WTC11 (cell line): ENCODE results near the gene CHRNB1. TPM values are rescaled to one million over a fixed set of nuclear protein-coding genes. Genes with fewer than 3 reads are reported as not detected.

Experiments
- ATAC-seq: fragments of 200-7000 bp; cut with Tn5 transposase; 2 replicates; pipeline ENCODE4 v1.10.0; 2021; ENCODE audit warnings: mild to moderate bottlenecking, moderate library complexity
- Bru-seq: library from RNA; stranded (reverse); fragments of 400-500 nt; gene quantifications from one replicate; lab custom pipeline; 2021; lab: Mats Ljungman, UMichigan
- CTCF ChIA-PET: fragments of 300-600 bp; sonication (Branson Sonifier 250); formaldehyde crosslinking; loops from one replicate; lab custom pipeline; 2021; ENCODE audit warnings: antibody characterized with exemption; lab: Charles Lee
- POLR2A ChIA-PET: fragments of 350-600 bp; sonication (Branson Sonifier 250); formaldehyde crosslinking; loops from one replicate; lab custom pipeline; 2021; ENCODE audit warnings: antibody characterized with exemption; lab: Charles Lee
- DNase-seq: peaks from one replicate; pipeline ENCODE4 v3.0.0; 2021; ENCODE audit warnings: low spot score
- H3K27ac Mint-ChIP-seq: 2 replicates; pipeline ENCODE4 v1.8.0; 2021; ENCODE audit warnings: mixed read lengths
- H3K27me3 Mint-ChIP-seq: 2 replicates; pipeline ENCODE4 v1.8.0; 2021; ENCODE audit warnings: low read depth, mild to moderate bottlenecking, moderate library complexity, mixed read lengths
- H3K36me3 Mint-ChIP-seq: 2 replicates; pipeline ENCODE4 v1.8.0; 2021; ENCODE audit warnings: mixed read lengths
- H3K4me1 Mint-ChIP-seq: 2 replicates; pipeline ENCODE4 v1.8.0; 2022; ENCODE audit warnings: mixed read lengths
- H3K4me3 Mint-ChIP-seq: 2 replicates; pipeline ENCODE4 v1.8.0; 2021; ENCODE audit warnings: mild to moderate bottlenecking, moderate library complexity, mixed read lengths
- H3K9me3 Mint-ChIP-seq: 2 replicates; pipeline ENCODE4 v1.8.0; 2021; ENCODE audit warnings: mixed read lengths
- ETV6 ChIP-seq: sonication (generic); formaldehyde crosslinking; IDR thresholded peaks from 2 replicates; pipeline ENCODE4 v1.8.1; 2022; ENCODE audit warnings: mild to moderate bottlenecking, missing genetic modification reagents
- GABPB1 ChIP-seq: sonication (generic); formaldehyde crosslinking; IDR thresholded peaks from 2 replicates; pipeline ENCODE4 v1.8.1; 2023; ENCODE audit warnings: mild to moderate bottlenecking, missing genetic modification reagents
- IRF2 ChIP-seq: sonication (generic); formaldehyde crosslinking; IDR thresholded peaks from 2 replicates; pipeline ENCODE4 v1.8.0; 2022; ENCODE audit warnings: low read depth, missing genetic modification reagents, borderline replicate concordance
- JAZF1 ChIP-seq: fragments of 250-450 bp; sonication (Bioruptor Pico); IDR thresholded peaks from 2 replicates; pipeline ENCODE4 v1.9.0; 2021; ENCODE audit warnings: moderate library complexity, mild to moderate bottlenecking, inconsistent platforms
- KAT7 ChIP-seq: sonication (generic); formaldehyde crosslinking; IDR thresholded peaks from 2 replicates; pipeline ENCODE4 v1.8.1; 2023; ENCODE audit warnings: missing genetic modification reagents, mild to moderate bottlenecking, borderline replicate concordance
- NR1H2 ChIP-seq: sonication (generic); formaldehyde crosslinking; IDR thresholded peaks from 2 replicates; pipeline ENCODE4 v1.9.0; 2021; ENCODE audit warnings: mild to moderate bottlenecking, moderate library complexity, missing genetic modification reagents
- SP1 ChIP-seq: sonication (generic); formaldehyde crosslinking; conservative IDR thresholded peaks from 2 replicates; pipeline ENCODE4 v1.8.1; 2022; ENCODE audit warnings: missing genetic modification reagents
- TEAD1 ChIP-seq: sonication (generic); formaldehyde crosslinking; IDR thresholded peaks from 2 replicates; pipeline ENCODE4 v1.8.0; 2022; ENCODE audit warnings: mild to moderate bottlenecking, missing genetic modification reagents
- long read RNA-seq, 3 experiments: library from RNA in 1 of 3; library from capped mRNA in 1 of 3; library from polyadenylated mRNA in 1 of 3; unstranded in 2 of 3; stranded (forward) in 1 of 3; transcript quantifications; one replicate each; pipeline ENCODE4 v2.0.0, GENCODE V29; 2021
- total RNA-seq: library from RNA; stranded (reverse); gene quantifications from 3 replicates; pipeline ENCODE4 v1.2.3, GENCODE V29; 2021
- TF ChIP-seq, protein P1 (sequence below): sonication (generic); formaldehyde crosslinking; IDR thresholded peaks from 2 replicates; pipeline ENCODE4 v1.8.0; 2022; ENCODE audit warnings: mild to moderate bottlenecking, missing genetic modification reagents
- TF ChIP-seq, protein P2 (sequence below): sonication (generic); formaldehyde crosslinking; IDR thresholded peaks from 2 replicates; pipeline ENCODE4 v1.8.0; 2023; ENCODE audit warnings: missing genetic modification reagents, mild to moderate bottlenecking, borderline replicate concordance
- TF ChIP-seq, protein P3 (sequence below): sonication (generic); formaldehyde crosslinking; IDR thresholded peaks from 2 replicates; pipeline ENCODE4 v1.8.1; 2023; ENCODE audit warnings: mild to moderate bottlenecking, missing genetic modification reagents, moderate library complexity
- TF ChIP-seq, protein P4 (sequence below): sonication (generic); formaldehyde crosslinking; IDR thresholded peaks from 2 replicates; pipeline ENCODE4 v1.8.1; 2023; ENCODE audit warnings: mild to moderate bottlenecking, moderate library complexity, missing genetic modification reagents

The CHRNB1 gene, protein sequence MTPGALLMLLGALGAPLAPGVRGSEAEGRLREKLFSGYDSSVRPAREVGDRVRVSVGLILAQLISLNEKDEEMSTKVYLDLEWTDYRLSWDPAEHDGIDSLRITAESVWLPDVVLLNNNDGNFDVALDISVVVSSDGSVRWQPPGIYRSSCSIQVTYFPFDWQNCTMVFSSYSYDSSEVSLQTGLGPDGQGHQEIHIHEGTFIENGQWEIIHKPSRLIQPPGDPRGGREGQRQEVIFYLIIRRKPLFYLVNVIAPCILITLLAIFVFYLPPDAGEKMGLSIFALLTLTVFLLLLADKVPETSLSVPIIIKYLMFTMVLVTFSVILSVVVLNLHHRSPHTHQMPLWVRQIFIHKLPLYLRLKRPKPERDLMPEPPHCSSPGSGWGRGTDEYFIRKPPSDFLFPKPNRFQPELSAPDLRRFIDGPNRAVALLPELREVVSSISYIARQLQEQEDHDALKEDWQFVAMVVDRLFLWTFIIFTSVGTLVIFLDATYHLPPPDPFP
- total RNA-seq (16.0 to 21.5 TPM (median 20.8 TPM) in 3 replicates), Bru-seq, nascent RNA (percentile 55 among the genes with signal in this experiment)
- long read RNA-seq, experiment 1, transcript CHRNB1-202 (10 exons, 1,623 nt): major isoform, 32 of 101 reads
- long read RNA-seq, experiment 1, transcript CHRNB1-201 (11 exons, 2,557 nt): minor isoform, 9 of 101 reads
- long read RNA-seq, experiment 1, partial matches to known transcripts: 17 of 101 reads
- long read RNA-seq, experiment 1, other reads (novel, unspliced or antisense): 39 of 101 reads
- long read RNA-seq, experiment 2, transcript CHRNB1-207 (2 exons, 1,095 nt): major isoform, 5 of 21 reads
- long read RNA-seq, experiment 2, partial matches to known transcripts: 10 of 21 reads
- long read RNA-seq, experiment 2, other reads (novel, unspliced or antisense): 3 of 21 reads
- long read RNA-seq, experiment 3, transcript CHRNB1-202 (10 exons, 1,623 nt): minor isoform, 5 of 32 reads
- long read RNA-seq, experiment 3, transcript CHRNB1-207 (2 exons, 1,095 nt): major isoform, 14 of 32 reads
- long read RNA-seq, experiment 3, partial matches to known transcripts: 3 of 32 reads
- long read RNA-seq, experiment 3, other reads (novel, unspliced or antisense): 9 of 32 reads

DNA sequence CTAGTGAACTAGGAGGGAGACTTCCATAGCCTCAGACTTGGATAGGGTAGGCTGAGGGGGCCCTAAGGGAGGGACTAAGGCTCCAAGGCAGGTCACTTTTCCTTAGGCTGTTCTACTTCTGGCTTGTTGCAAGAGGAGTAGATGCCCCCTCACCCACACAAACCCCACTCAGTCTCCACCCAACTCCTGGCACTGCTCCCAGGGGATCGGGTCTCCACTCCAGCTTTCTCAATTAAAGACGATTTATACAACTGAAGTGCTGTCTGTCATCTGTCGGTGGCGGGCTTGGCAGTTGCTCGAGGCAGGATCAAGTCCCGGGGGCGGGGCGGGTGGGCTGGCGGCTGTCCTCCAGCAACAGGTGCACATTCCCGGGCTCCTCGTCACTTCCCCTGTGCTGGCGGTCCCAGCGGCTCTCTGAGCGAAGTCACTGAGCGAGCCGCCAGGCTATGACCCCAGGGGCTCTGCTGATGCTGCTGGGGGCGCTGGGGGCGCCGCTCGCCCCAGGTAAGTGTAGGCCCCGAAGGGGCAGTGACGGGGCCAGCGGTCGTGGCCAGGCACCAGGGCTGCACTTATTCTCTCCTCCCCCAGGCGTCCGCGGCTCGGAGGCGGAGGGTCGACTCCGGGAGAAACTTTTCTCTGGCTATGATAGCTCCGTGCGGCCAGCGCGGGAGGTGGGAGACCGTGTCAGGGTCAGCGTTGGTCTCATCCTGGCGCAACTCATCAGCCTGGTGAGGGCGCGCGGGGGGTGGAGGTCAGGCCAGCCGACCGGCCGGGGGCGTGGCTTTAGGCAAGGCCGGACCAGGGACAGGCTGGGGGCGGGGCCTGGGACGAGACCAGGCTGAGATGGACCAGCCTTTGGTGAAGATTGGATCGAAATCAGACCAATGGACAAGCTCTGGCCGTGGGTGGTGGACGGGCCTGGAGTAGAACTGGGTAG is at the start of gene CHRNB1:
TSS of gene CHRNB1 (plus strand) at position 380 of the 937 bp plus-strand sequence. CDS start at position 447, 67 bp downstream.
- peaks cover 39% of the 10 kb centered on the region for H3K27me3 Mint-ChIP-seq
- DNase-seq (peak; percentile 93), ATAC-seq (peak; percentile 75)
- peaks cover 33% of the 10 kb centered on the region for H3K4me1 Mint-ChIP-seq
- no peaks in the 10 kb centered on the region for H3K9me3 Mint-ChIP-seq
- peaks cover 11% of the 10 kb centered on the region; the same call in 1 of the 2 replicates for H3K36me3 Mint-ChIP-seq
- CTCF ChIA-PET: interaction anchor here (0.5 to 2.9 kb wide), 21 partner anchors 8 to 187 kb away, joined by 3 to 19 read pairs (median 4); partner anchors contain the start of genes PLSCR3, TMEM102, TMEM256 and TMEM95
- TF ChIP-seq, protein P1, sequence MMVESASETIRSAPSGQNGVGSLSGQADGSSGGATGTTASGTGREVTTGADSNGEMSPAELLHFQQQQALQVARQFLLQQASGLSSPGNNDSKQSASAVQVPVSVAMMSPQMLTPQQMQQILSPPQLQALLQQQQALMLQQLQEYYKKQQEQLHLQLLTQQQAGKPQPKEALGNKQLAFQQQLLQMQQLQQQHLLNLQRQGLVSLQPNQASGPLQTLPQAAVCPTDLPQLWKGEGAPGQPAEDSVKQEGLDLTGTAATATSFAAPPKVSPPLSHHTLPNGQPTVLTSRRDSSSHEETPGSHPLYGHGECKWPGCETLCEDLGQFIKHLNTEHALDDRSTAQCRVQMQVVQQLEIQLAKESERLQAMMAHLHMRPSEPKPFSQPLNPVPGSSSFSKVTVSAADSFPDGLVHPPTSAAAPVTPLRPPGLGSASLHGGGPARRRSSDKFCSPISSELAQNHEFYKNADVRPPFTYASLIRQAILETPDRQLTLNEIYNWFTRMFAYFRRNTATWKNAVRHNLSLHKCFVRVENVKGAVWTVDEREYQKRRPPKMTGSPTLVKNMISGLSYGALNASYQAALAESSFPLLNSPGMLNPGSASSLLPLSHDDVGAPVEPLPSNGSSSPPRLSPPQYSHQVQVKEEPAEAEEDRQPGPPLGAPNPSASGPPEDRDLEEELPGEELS (CRISPR knock-in tag): peak; percentile 28; the same call in 1 of the 2 replicates
- TF ChIP-seq, protein P2, sequence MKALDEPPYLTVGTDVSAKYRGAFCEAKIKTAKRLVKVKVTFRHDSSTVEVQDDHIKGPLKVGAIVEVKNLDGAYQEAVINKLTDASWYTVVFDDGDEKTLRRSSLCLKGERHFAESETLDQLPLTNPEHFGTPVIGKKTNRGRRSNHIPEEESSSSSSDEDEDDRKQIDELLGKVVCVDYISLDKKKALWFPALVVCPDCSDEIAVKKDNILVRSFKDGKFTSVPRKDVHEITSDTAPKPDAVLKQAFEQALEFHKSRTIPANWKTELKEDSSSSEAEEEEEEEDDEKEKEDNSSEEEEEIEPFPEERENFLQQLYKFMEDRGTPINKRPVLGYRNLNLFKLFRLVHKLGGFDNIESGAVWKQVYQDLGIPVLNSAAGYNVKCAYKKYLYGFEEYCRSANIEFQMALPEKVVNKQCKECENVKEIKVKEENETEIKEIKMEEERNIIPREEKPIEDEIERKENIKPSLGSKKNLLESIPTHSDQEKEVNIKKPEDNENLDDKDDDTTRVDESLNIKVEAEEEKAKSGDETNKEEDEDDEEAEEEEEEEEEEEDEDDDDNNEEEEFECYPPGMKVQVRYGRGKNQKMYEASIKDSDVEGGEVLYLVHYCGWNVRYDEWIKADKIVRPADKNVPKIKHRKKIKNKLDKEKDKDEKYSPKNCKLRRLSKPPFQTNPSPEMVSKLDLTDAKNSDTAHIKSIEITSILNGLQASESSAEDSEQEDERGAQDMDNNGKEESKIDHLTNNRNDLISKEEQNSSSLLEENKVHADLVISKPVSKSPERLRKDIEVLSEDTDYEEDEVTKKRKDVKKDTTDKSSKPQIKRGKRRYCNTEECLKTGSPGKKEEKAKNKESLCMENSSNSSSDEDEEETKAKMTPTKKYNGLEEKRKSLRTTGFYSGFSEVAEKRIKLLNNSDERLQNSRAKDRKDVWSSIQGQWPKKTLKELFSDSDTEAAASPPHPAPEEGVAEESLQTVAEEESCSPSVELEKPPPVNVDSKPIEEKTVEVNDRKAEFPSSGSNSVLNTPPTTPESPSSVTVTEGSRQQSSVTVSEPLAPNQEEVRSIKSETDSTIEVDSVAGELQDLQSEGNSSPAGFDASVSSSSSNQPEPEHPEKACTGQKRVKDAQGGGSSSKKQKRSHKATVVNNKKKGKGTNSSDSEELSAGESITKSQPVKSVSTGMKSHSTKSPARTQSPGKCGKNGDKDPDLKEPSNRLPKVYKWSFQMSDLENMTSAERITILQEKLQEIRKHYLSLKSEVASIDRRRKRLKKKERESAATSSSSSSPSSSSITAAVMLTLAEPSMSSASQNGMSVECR (CRISPR knock-in tag): peak; percentile 47; the same call in 1 of the 2 replicates
- TF ChIP-seq, protein P3, sequence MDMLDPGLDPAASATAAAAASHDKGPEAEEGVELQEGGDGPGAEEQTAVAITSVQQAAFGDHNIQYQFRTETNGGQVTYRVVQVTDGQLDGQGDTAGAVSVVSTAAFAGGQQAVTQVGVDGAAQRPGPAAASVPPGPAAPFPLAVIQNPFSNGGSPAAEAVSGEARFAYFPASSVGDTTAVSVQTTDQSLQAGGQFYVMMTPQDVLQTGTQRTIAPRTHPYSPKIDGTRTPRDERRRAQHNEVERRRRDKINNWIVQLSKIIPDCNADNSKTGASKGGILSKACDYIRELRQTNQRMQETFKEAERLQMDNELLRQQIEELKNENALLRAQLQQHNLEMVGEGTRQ: peak; percentile 34; the same call in 1 of the 2 replicates
- peak; percentile 71 for TF ChIP-seq SP1
- peak; percentile 43; the same call in 1 of the 2 replicates for TF ChIP-seq ETV6 (CRISPR knock-in tag)
- no peak for TF ChIP-seq IRF2
- TF ChIP-seq NR1H2: no peak
- TF ChIP-seq TEAD1: no peak
- TF ChIP-seq, protein P4, sequence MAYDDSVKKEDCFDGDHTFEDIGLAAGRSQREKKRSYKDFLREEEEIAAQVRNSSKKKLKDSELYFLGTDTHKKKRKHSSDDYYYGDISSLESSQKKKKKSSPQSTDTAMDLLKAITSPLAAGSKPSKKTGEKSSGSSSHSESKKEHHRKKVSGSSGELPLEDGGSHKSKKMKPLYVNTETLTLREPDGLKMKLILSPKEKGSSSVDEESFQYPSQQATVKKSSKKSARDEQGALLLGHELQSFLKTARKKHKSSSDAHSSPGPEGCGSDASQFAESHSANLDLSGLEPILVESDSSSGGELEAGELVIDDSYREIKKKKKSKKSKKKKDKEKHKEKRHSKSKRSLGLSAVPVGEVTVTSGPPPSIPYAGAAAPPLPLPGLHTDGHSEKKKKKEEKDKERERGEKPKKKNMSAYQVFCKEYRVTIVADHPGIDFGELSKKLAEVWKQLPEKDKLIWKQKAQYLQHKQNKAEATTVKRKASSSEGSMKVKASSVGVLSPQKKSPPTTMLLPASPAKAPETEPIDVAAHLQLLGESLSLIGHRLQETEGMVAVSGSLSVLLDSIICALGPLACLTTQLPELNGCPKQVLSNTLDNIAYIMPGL: peak; percentile 54
- no peak for TF ChIP-seq JAZF1 (CRISPR knock-in tag)
- 0 out of 2 replicates have a peak, but pooled peaks have one; percentile 33 for TF ChIP-seq GABPB1 (CRISPR knock-in tag)
- no peak for TF ChIP-seq KAT7 (CRISPR knock-in tag)
- POLR2A ChIA-PET: interaction anchor here (0.9 to 2.4 kb wide), 8 partner anchors 9 to 115 kb away, joined by 3 to 24 read pairs (median 5); partner anchors contain the start of genes NLGN2, POLR2A, TMEM102 and TMEM256
- H3K27ac Mint-ChIP-seq: peak within 1 kb of the TSS; percentile 99
- H3K4me3 Mint-ChIP-seq: peak within 1 kb of the TSS; percentile 87
